Right ventricle myocardium inferior (tissue), 1 donor: ENCODE results near the gene OVCA2. TPM values are rescaled to one million over a fixed set of nuclear protein-coding genes. Genes with fewer than 3 reads are reported as not detected.
"Not testable (repeated sequence)": the region's sequence is repeated elsewhere in the genome, so short reads cannot be mapped to it uniquely, and the experiment has no call there.

ENCODE experiments used
- ATAC-seq: fragments of 200-7000 bp; cut with Tn5 transposase; one replicate; pipeline ENCODE4 v1.9.1; 2020; ENCODE audit warnings: mild to moderate bottlenecking, moderate library complexity
- DNase-seq: peaks from one replicate; pipeline ENCODE4 v3.0.0; 2021; ENCODE audit errors: missing footprints
- intact Hi-C: fragments of 100-400 bp; cut with DNase I; formaldehyde crosslinking; loops from one replicate; pipeline ENCODE4 v1.11.0; 2022
- total RNA-seq: library from RNA; stranded (reverse); fragmentation: NEBNext Ultra II Directional; extraction: Animal tissue kit (Norgen Biotek cat#: 25700); gene quantifications from one replicate; pipeline ENCODE4 v1.2.1, GENCODE V29; 2021
- donor health status: DM: no; HTN: yes; CAD: no; lungs with severe emphysema.

The OVCA2 gene
- total RNA-seq, 1 donor from 2014 or later, result 14.3 TPM

DNA sequence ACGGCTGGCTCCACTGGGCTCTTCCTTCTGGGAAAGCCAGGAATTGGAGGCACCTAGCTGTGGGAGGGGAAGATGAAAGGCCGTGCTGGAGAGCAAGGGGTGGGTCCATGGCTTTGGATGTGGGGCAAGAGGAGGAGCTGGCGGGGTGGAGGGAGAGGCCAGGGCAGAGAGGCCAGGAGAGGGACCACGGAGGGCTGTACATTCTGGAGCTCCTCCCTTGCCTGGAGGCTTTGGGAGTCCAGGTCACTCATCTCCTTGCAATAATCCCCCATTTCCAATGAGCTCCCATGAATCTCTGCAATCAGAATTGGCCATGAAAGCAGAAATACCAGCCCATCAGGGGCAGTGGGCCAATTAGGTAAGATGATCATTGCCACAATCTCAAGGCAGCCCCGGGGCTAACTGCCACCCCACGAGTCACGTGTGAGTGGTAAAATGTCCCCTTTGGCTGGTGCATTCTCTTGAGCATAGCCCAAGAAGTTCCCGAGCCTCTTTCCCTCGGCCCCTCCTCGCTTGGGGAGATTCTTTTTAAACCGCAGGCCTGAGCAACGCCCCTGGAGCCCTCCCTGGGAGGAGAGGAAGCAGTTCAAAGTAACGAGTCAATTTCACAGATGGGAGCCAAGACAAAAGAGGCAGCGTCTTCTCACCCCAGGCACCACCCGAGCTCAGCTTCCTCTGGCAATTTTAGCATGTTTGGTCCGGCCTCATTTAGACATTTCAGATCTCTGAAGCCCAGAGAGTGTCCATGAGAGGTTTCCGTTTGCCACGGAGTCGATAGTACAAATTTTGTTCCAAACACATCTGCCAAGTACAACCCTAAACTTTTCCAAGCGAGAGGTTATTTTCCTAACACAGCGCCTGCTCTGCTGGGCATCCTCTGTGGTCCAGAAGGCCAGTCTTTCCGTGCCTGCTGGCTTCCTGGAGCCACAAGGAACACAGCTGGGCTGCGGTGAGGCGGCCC is 30.1 kb upstream of the OVCA2 start:
- ATAC-seq, result no peak
- intact Hi-C loops, result no loop called here
- no peak for DNase-seq

GRCh38 chr17:2012499-2012898 is 29.3 kb upstream of the OVCA2 start:
- intact Hi-C loops, result no loop called here

GRCh38 chr17:2013220-2013993 is 28.4 kb upstream of the OVCA2 start:
- ATAC-seq, DNase-seq, intact Hi-C loops: not testable (repeated sequence)

More at GRCh38 chr17:2012499-2012898, 29.3 kb upstream of the OVCA2 start:
- ATAC-seq (no peak), DNase-seq (no peak)

DNA sequence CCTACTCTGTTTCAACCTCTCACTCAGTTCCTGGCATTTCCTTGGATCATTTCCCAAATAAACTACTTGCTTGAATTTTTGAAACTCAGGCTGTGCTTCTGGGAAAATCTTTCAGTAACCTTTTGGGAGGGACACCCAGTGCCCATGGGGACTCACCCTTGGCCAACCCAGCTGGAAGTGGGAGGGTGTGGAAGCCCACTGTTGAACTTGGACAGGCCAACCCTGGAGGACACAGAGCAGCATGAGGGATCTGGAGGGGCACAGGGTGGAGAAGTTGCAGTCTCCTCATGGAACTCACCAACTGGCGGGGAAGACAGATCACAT is 27.9 kb upstream of the OVCA2 start:
- DNase-seq (no peak), ATAC-seq (no peak)
- intact Hi-C loops, result no loop called here

DNA sequence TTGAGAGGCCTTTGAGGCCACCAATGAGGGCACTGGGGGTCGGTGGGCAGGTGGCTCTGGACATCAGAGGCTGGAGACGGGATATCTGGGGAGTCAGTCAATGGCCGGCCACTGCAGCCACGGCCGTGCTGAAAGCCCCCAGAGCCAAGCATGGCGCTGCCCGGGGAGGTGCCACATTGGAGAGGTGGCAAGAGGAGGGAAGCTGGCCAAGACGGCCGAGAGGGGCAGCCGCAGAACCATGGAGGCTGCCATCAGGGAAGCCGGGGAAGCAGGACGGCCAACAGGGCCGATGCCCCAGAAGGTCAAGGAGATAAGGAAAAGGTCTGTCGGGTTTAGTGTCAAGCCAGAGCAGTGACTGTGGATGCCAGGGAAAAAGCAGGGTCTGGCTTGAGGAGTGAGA is 26.5 kb upstream of the OVCA2 start:
- no peak for DNase-seq
- intact Hi-C loops, result no loop called here
- ATAC-seq, result no peak

- intact Hi-C loops, result no loop called here
Observed at GRCh38 chr17:2016494-2016893, 25.3 kb upstream of the OVCA2 start.

GRCh38 chr17:2017274-2017941 is 24.4 kb upstream of the OVCA2 start:
- intact Hi-C loops, result no loop called here
- DNase-seq (no peak), ATAC-seq (no peak)

More at GRCh38 chr17:2016494-2016893, 25.3 kb upstream of the OVCA2 start:
- DNase-seq (no peak), ATAC-seq (no peak)

- intact Hi-C loops, result no loop called here
- DNase-seq, result no peak
- no peak for ATAC-seq
Observed at GRCh38 chr17:2018716-2019510, 22.9 kb upstream of the OVCA2 start.

- intact Hi-C loops, result no loop called here
- DNase-seq, result no peak
- no peak for ATAC-seq
Observed at GRCh38 chr17:2019723-2020122, 22.1 kb upstream of the OVCA2 start.

DNA sequence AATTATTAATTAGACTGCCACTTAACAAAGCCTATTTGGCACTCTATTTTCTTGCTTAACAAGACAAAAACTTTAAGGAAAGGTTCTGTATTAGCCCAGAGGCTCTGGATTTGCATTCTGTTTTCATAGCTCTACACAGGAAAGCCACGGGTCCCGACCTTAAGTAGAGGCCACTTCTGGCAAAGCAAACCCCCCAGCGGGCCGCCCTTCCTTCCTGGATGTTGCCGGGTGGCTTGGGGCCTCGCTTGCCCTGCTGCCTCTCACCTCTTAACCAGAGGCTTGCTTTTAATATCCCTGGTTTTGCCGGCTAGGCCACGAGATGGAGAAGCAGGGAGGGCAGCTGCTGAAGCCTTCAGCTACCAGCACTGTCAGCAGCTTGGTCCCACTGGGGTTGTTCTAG is 21.1 kb upstream of the OVCA2 start:
- intact Hi-C loops, result no loop called here
- ATAC-seq (no peak), DNase-seq (peak; percentile 73)

GRCh38 chr17:2022647-2023240 is 19.1 kb upstream of the OVCA2 start:
- no peak for ATAC-seq
- intact Hi-C loops, result no loop called here
- no peak for DNase-seq

DNA sequence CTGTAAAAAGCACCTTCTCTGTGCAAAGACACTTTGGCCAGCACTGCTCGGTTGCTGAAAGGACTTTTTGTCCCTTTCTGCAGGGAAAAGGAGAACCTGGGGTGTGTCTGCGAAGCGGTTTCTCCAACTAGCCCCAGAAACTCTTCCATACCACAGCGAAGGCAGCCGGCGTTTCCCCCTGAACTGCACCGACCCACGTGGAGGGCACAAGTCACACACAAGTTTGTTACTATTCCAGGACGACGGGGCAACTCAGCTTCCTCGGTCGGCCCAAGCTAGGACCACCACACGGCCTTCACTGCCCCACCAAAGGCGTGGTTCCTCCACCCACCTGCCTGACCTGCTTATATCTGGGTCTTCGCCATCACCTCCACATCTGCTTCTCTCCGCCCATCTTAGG is 18.6 kb upstream of the OVCA2 start:
- intact Hi-C loops, result no loop called here
- DNase-seq (no peak), ATAC-seq (no peak)

- ATAC-seq (peak; percentile 18), DNase-seq (no peak)
- intact Hi-C loops, result no loop called here
Observed at GRCh38 chr17:2023692-2024571, 17.9 kb upstream of the OVCA2 start.

DNA sequence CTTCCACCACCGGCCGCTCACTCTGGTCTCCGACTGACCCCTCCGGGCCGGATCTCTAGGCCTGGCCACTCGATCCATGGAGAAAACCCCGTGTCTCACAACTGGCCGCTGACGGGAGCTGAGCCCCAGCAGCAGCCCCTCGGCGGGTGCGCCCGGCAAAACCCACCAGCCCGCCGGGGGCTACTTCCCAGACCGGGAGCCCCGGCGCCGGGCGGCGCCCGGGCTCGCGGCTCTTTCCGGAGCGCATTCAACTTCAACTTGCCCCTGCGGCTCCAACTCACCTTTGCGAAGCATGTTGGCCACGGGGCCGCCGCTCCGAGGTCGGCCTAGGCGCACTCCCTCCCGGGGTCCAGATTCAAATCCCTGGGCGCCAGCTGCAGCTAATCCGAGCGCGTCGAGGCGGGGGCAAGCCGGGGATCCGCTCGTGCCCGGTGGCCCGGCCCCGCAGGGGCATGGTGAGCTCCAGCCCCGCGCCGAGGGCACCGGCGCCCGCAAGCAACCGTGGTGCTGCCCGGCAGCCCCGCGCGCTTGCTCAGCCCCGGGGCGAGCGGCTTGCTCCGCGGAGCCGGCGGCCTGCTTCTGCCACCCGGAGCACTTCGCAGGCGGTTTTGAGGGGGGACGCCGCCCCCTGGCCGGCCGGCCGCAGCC is 17.1 kb upstream of the OVCA2 start:
- intact Hi-C loops, result no loop called here

GRCh38 chr17:2025220-2025621 is 16.6 kb upstream of the OVCA2 start, which contains the start of gene RTN4RL1:
RTN4RL1 (minus strand) TSS chr17:2025334; CDS start chr17:2024865, 469 bp downstream.
- intact Hi-C loops, result no loop called here
- ATAC-seq (peak; percentile 72), DNase-seq (peak; percentile 87)

More for the DNA sequence above, 17.1 kb upstream of the OVCA2 start:
- DNase-seq, result no peak
- no peak for ATAC-seq

DNA sequence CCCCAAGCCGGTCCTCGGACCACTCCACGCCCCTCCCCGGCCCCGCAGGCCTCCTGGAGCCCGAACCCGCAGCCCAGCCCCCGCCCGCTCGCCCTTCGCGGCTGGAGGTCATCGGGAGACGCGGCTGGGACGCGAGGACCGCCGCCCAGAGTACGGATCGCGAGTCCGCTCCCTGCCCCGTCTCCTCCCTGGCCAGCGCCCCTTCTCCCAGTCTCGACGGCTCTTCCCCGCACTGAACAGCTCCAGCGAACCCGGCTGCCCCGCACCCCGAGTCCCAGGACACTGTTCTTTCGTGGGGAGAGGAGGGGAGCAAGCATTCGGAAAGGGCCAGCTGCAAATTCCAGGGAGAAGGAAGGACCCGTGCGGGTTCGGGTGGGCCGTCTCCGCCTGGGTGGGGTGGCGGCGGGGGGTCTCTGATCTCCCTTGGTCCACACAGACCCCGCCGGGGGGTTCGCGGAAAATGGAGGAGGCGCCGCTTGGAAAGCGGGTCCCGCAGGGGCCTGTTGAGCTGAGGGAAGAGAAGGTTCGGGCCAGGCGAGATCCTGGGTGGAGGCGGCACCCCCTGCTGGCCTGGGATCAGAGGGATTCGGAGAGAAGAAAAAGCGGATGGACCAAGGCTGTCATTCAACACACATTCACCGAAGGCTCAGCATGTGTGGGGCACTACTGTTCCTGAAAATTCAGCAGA is 16.1 kb upstream of the OVCA2 start:
- DNase-seq (peak; percentile 83), ATAC-seq (peak; percentile 55)
- intact Hi-C loops, result loop anchor here (1.0 kb wide), 1 partner anchor 117 kb away; no protein-coding TSS in a partner anchor
